Fibroblast of the aortic adventitia (primary cell): ENCODE results near the gene MND1. TPM values are rescaled to one million over a fixed set of nuclear protein-coding genes. Genes with fewer than 3 reads are reported as not detected.

Source experiments
- DNase-seq: peaks from one replicate; pipeline ENCODE4 v3.0.0-alpha.2; 2010; ENCODE audit warnings: low read depth
- H3K4me3 ChIP-seq: 2 replicates; pipeline ENCODE4 v1.5.1; 2011; ENCODE audit warnings: low read depth, mild to moderate bottlenecking, control low read depth, low read length, moderate library complexity
- CTCF ChIP-seq: IDR thresholded peaks from 2 replicates; pipeline ENCODE4 v1.5.1; 2011; ENCODE audit warnings: mild to moderate bottlenecking, low read length, control low read depth, inconsistent platforms; ENCODE audit not compliant: insufficient read depth
- total RNA-seq: library from RNA; depleted of rRNA; stranded (reverse); fragments of >200 nt; gene quantifications from 2 replicates; pipeline ENCODE4 v1.2.3, GENCODE V29; 2012; ENCODE audit warnings: low replicate concordance

MND1 gene
- total RNA-seq, 1 donor: 15.5 TPM

- TF ChIP-seq CTCF: peak; percentile 79
- peak; percentile 73 for DNase-seq
- no peak overlapping the region for H3K4me3 ChIP-seq
Measured at GRCh38 chr4:153318696-153319320, 25.7 kb upstream of the MND1 start.

GRCh38 chr4:153322791-153323190, 21.7 kb upstream of the MND1 start:
- no peak overlapping the region for H3K4me3 ChIP-seq
- DNase-seq: no peak
- no peak for TF ChIP-seq CTCF

- no peak overlapping the region for H3K4me3 ChIP-seq
- no peak for TF ChIP-seq CTCF
- DNase-seq: no peak
Measured at GRCh38 chr4:153324046-153324445, 20.4 kb upstream of the MND1 start.

GRCh38 chr4:153325558-153325957, 18.9 kb upstream of the MND1 start:
- TF ChIP-seq CTCF: no peak
- no peak for DNase-seq
- H3K4me3 ChIP-seq: no peak overlapping the region

- TF ChIP-seq CTCF: no peak
- no peak overlapping the region for H3K4me3 ChIP-seq
- DNase-seq: peak; percentile 60
Measured at GRCh38 chr4:153326513-153326912, 18.0 kb upstream of the MND1 start.

GRCh38 chr4:153327247-153327646, 17.2 kb upstream of the MND1 start:
- no peak for DNase-seq
- no peak overlapping the region for H3K4me3 ChIP-seq
- TF ChIP-seq CTCF: no peak

GRCh38 chr4:153332936-153333335, 11.6 kb upstream of the MND1 start:
- no peak overlapping the region for H3K4me3 ChIP-seq
- peak; percentile 28 for DNase-seq
- TF ChIP-seq CTCF: no peak
